ENCODE results near the gene LRRC55. TPM values are rescaled to one million over a fixed set of nuclear protein-coding genes. Genes with fewer than 3 reads are reported as not detected.

LRRC55 gene
- total and polyA plus RNA-seq, 9 of the 15 experiments (the other 6 are each of a cell fraction or from before 2014, with no cell fraction given) = not detected

- no peak for TF ChIP-seq ZBTB11 (CRISPR knock-in tag; IDR thresholded peaks at IDR 0.05)
These were observed 29.6 kb upstream of the LRRC55 start (continued) for GRCh38 chr11:57152134-57152533.

GRCh38 chr11:57153448-57153847 is 28.3 kb upstream of the LRRC55 start:
- in situ Hi-C loops (cut with MboI) (no loop called here), intact Hi-C loops (cut with micrococcal nuclease) (no loop called here)
- Histone ChIP-seq H3K27ac (ENCODE audit: extremely low read depth, low read depth, low read length) (no peak overlapping the region), H2AFZ (ENCODE audit: low read depth, low read length) (no peak overlapping the region), H3K36me3 (ENCODE audit: control insufficient read depth, insufficient read depth, low read length) (no peaks in the 10 kb centered on the region), H3K4me2 (ENCODE audit: insufficient read depth, low read length) (no peak overlapping the region), H3K9ac (ENCODE audit: insufficient read depth in 1 of 2, low read depth in 2 of 2, low read length in 2 of 2) (no peak overlapping the region), H3K9me1 (ENCODE audit: control insufficient read depth, insufficient read depth, low read length) (peaks cover 3% of the 10 kb centered on the region), H3K79me2 (ENCODE audit: control insufficient read depth, insufficient read depth, low read length) (no peaks in the 10 kb centered on the region), H4K20me1 (replicated peaks; ENCODE audit: control insufficient read depth, insufficient read depth, low read length) (no peaks in the 10 kb centered on the region), H3K9me3 (replicated peaks; ENCODE audit: control insufficient read depth, insufficient read depth, low read depth, low read length) (no peaks in the 10 kb centered on the region), H3K4me3 (no peak overlapping the region), H3K27me3 (ENCODE audit: control insufficient read depth in 2 of 2, insufficient read depth in 2 of 2, low read length in 2 of 2) (no peaks in the 10 kb centered on the region), H3K4me1 (replicated peaks in 1 of 2; ENCODE audit: control insufficient read depth in 2 of 2, insufficient read depth in 2 of 2, low read length in 2 of 2) (peaks cover 9 to 20% of the 10 kb centered on the region in 2 experiments; a peak in 3 of 5 replicates)
- ChIA-PET CTCF (ENCODE audit: low intra/inter-chr PET ratio) (no interaction called here), POLR2A (no interaction called here)
- ATAC-seq (no peak), DNase-seq (ENCODE audit: extremely low read depth in 1 of 4, low spot score in 3 of 4) (no peak), FAIRE-seq (no peak)
- BruUV-seq (replicated peaks) = no TSS peak
- TF ChIP-seq POLR3G (IDR thresholded peaks at IDR 0.05; ENCODE audit: extremely low read depth, insufficient read length, insufficient replicate concordance) (no peak), ZNF518B (CRISPR knock-in tag; IDR thresholded peaks at IDR 0.05) (no peak), PRPF4 (IDR thresholded peaks at IDR 0.05; ENCODE audit: insufficient read depth, low read depth, low read length, poor library complexity, severe bottlenecking) (no peak), BRD9 (IDR thresholded peaks at IDR 0.05; ENCODE audit: low read depth, partially characterized antibody) (no peak), KDM5B (IDR thresholded peaks at IDR 0.05; ENCODE audit: insufficient replicate concordance, low read depth, low read length) (no peak), ILF3 (IDR thresholded peaks at IDR 0.05; ENCODE audit: borderline replicate concordance) (no peak), ZBTB2 (IDR thresholded peaks at IDR 0.05) (peak; percentile 84), GATAD2B (IDR thresholded peaks at IDR 0.05; ENCODE audit: borderline replicate concordance) (peak; percentile 91), EWSR1 (IDR thresholded peaks at IDR 0.05; ENCODE audit: borderline replicate concordance, low read depth, partially characterized antibody) (no peak), MTA1 (IDR thresholded peaks at IDR 0.05; ENCODE audit: borderline replicate concordance) (peak; percentile 84), ZNF134 (CRISPR knock-in tag; conservative IDR thresholded peaks at IDR 0.05) (no peak), NCOA4 (IDR thresholded peaks at IDR 0.05; ENCODE audit: partially characterized antibody) (no peak)
